Measurements from ENCODE around the gene DOCK6. TPM values are rescaled to one million over a fixed set of nuclear protein-coding genes. Genes with fewer than 3 reads are reported as not detected.

The DOCK6 gene
- total and polyA plus RNA-seq, 10 of the 15 experiments (the other 5 are each of a cell fraction or from before 2014, with no cell fraction given): 0.76 to 24.8 (median 4.7) TPM

DNA sequence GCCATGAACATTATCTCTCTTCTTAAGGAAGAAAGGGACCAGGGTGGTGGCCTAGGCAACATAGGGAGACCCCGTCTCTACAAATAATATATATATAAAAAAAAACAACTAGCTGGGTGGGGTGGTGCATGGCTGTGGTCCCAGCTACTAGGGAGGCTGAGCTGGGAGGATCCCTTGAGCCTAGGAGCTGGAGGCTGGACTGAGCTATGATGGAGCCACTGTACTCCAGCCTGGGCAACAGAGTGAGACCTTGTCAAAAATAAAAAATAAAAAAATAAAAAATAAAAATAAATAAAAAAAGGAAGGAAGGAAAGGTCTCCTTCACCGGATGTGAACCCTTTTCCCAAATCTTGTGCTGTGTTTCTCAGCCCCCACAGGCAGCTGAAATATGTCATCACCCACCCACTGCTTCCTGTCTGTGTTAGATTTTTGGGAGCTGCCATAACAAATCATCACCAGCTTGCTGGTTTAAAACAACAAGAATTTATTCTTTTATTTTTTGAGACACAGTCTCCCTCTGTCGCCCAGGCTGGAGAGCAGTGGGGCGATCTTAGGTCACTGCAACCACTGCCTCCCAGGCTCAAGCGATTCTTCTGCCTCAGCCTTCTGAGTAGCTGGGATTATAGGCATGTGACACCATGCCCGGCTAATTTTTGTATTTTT lies 24.1 kb upstream of the DOCK6 start:
- no peak overlapping the region for H3K4me2 ChIP-seq (ENCODE audit: control insufficient read depth, insufficient read depth)
- no TSS peak for BruUV-seq (replicated peaks)
- ChIA-PET RAD21 (ENCODE audit: unreplicated experiment) (interaction anchor here (1.0 to 1.8 kb wide), 4 partner anchors 25 to 196 kb away, joined by 3 to 5 read pairs (median 4); no protein-coding TSS in a partner anchor), POLR2A (interaction anchor here (0.6 to 1.0 kb wide), 2 partner anchors 16 to 37 kb away, joined by 4 to 10 read pairs; no protein-coding TSS in a partner anchor), SMC1A (ENCODE audit: uncharacterized antibody, unreplicated experiment) (interaction anchor here (0.9 to 1.2 kb wide), 3 partner anchors 10 to 350 kb away, joined by 3 to 5 read pairs (median 3); partner anchors contain the start of gene TSPAN16), CTCF (interaction anchor here (1.0 to 2.1 kb wide), 5 partner anchors 32 to 272 kb away, joined by 3 to 6 read pairs (median 4); partner anchors contain the start of gene ELOF1)
- TF ChIP-seq TCF3 (IDR thresholded peaks at IDR 0.05; ENCODE audit: borderline replicate concordance, insufficient read depth, low read depth, low read length): no peak
- peak in 1 of 2 experiments; percentile 30; a peak in 1 of 4 replicates for TF ChIP-seq IKZF2 (IDR thresholded peaks at IDR 0.05)
- TF ChIP-seq ATF7 (IDR thresholded peaks at IDR 0.05; ENCODE audit: low read depth): peak; percentile 32; the same call in 1 of the 2 replicates
- TF ChIP-seq SMARCA5 (IDR thresholded peaks at IDR 0.05): no peak
- TF ChIP-seq BHLHE40 (IDR thresholded peaks at IDR 0.05; ENCODE audit: borderline replicate concordance in 1 of 2, low read depth in 2 of 2, low read length in 1 of 2): no peak
- TF ChIP-seq, protein P1, sequence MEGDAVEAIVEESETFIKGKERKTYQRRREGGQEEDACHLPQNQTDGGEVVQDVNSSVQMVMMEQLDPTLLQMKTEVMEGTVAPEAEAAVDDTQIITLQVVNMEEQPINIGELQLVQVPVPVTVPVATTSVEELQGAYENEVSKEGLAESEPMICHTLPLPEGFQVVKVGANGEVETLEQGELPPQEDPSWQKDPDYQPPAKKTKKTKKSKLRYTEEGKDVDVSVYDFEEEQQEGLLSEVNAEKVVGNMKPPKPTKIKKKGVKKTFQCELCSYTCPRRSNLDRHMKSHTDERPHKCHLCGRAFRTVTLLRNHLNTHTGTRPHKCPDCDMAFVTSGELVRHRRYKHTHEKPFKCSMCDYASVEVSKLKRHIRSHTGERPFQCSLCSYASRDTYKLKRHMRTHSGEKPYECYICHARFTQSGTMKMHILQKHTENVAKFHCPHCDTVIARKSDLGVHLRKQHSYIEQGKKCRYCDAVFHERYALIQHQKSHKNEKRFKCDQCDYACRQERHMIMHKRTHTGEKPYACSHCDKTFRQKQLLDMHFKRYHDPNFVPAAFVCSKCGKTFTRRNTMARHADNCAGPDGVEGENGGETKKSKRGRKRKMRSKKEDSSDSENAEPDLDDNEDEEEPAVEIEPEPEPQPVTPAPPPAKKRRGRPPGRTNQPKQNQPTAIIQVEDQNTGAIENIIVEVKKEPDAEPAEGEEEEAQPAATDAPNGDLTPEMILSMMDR (IDR thresholded peaks at IDR 0.05 in 2 of 3, conservative IDR thresholded peaks at IDR 0.05 in 1 of 3; ENCODE audit: control insufficient read depth in 2 of 3, extremely low read depth in 1 of 3, insufficient read depth in 1 of 3, low read depth in 3 of 3, low read length in 3 of 3): peak in 1 of 3 experiments; percentile 12; a peak in 1 of 6 replicates
- no peak for TF ChIP-seq RAD51 (IDR thresholded peaks at IDR 0.05)
- H3K9ac ChIP-seq (ENCODE audit: control insufficient read depth, insufficient read depth, low read length): no peak overlapping the region
- no peaks in the 10 kb centered on the region for H3K36me3 ChIP-seq (ENCODE audit: control insufficient read depth in 2 of 2, insufficient read depth in 2 of 2, low read length in 1 of 2)
- WGBS (ENCODE audit: insufficient coverage, insufficient replicate concordance, low lambda C conversion rate, missing lambda C conversion rate): 47% methylated on average over 6 of the region's 6 CpGs
- no peak for FAIRE-seq
- intact Hi-C loops (cut with micrococcal nuclease; ENCODE audit: unreplicated experiment) (no loop called here), in situ Hi-C loops (cut with MboI) (no loop called here)
- no peak overlapping the region for H3K27ac ChIP-seq (ENCODE audit: control insufficient read depth, insufficient read depth)
- no peaks in the 10 kb centered on the region for H3K9me3 ChIP-seq (replicated peaks; ENCODE audit: control insufficient read depth, insufficient read depth, low read length)
- H3K79me2 ChIP-seq (ENCODE audit: control insufficient read depth, insufficient read depth, low read length): no peaks in the 10 kb centered on the region
- ATAC-seq: peak; percentile 46
- no peaks in the 10 kb centered on the region for H3K27me3 ChIP-seq (replicated peaks in 1 of 2; ENCODE audit: control insufficient read depth in 2 of 2, insufficient read depth in 2 of 2, low read length in 1 of 2)
- no peak overlapping the region for H3K4me3 ChIP-seq
- DNase-seq (ENCODE audit: low read depth, low spot score): no peak
- no peaks in the 10 kb centered on the region for H4K20me1 ChIP-seq (ENCODE audit: control insufficient read depth, insufficient read depth)
- no peak overlapping the region for H2AFZ ChIP-seq (ENCODE audit: control insufficient read depth, low read depth, low read length)
- H3K4me1 ChIP-seq (ENCODE audit: control insufficient read depth, insufficient read depth, low read length): no peaks in the 10 kb centered on the region
